ENCODE data around the gene REXO4.
A peak's percentile ranks its signal among the peaks of the same experiment; 100 is the strongest.

The REXO4 gene

GRCh38 chr9:133463234-133463863 lies 45.5 kb upstream of the REXO4 start:
- Histone ChIP-seq H3K27me3 (no peaks in the 10 kb centered on the region), H3K9me3 (no peaks in the 10 kb centered on the region), H3K36me3 (peaks cover 0 to 43% (median 15%) of the 10 kb centered on the region in 3 donors), H3K4me3 (no peak overlapping the region), H3K27ac (no peak overlapping the region), H3K4me1 (peaks cover 0 to 24% (median 12%) of the 10 kb centered on the region in 4 donors)
- no peak for DNase-seq
- TF ChIP-seq CTCF (IDR thresholded peaks at IDR 0.05) = no peak
- intact Hi-C loops (cut with DNase I; ENCODE audit: low total_unique reads) = no loop called here

- H3K27me3 ChIP-seq = no peaks in the 10 kb centered on the region
- no peak for DNase-seq
- no peak overlapping the region for H3K4me3 ChIP-seq
- peaks cover 0 to 33% (median 10%) of the 10 kb centered on the region in 3 donors for H3K36me3 ChIP-seq
- H3K27ac ChIP-seq = peak overlapping the region in 1 of 2 donors; percentile 86
- no peaks in the 10 kb centered on the region for H3K9me3 ChIP-seq
- intact Hi-C loops (cut with DNase I; ENCODE audit: low total_unique reads) = no loop called here
- TF ChIP-seq CTCF (IDR thresholded peaks at IDR 0.05) = no peak
- peaks cover 0 to 24% (median 12%) of the 10 kb centered on the region in 4 donors for H3K4me1 ChIP-seq
These were observed 44.2 kb upstream of the REXO4 start for GRCh38 chr9:133461975-133462374.

GRCh38 chr9:133460405-133461175 lies 42.8 kb upstream of the REXO4 start:
- peak; percentile 40 to 83 for DNase-seq
- intact Hi-C loops (cut with DNase I; ENCODE audit: low total_unique reads) = no loop called here
- no peak for TF ChIP-seq CTCF (IDR thresholded peaks at IDR 0.05)

GRCh38 chr9:133459476-133460404 lies 41.9 kb upstream of the REXO4 start, which contains the start of gene CACFD1:
CACFD1 (plus strand) TSS chr9:133459978; CDS start chr9:133460067, 89 bp downstream.
- Histone ChIP-seq H3K27me3 (no peaks in the 10 kb centered on the region), H3K4me1 (peaks cover 0 to 24% (median 12%) of the 10 kb centered on the region in 4 donors), H3K4me3 (peak within 1 kb of the TSS; percentile 63 to 73), H3K36me3 (peaks cover 0 to 17% (median 1%) of the 10 kb centered on the region in 3 donors), H3K27ac (peak within 1 kb of the TSS; percentile 86 to 96), H3K9me3 (no peaks in the 10 kb centered on the region)
- intact Hi-C loops (cut with DNase I; ENCODE audit: low total_unique reads) = loop anchor here (2.0 kb wide), 1 partner anchor 43 kb away; no protein-coding TSS in a partner anchor
- no peak for TF ChIP-seq CTCF (IDR thresholded peaks at IDR 0.05)
- peak; percentile 96 to 98 for DNase-seq

More at GRCh38 chr9:133460405-133461175, 42.8 kb upstream of the REXO4 start:
- Histone ChIP-seq H3K27ac (peak overlapping the region; percentile 86 to 96), H3K27me3 (no peaks in the 10 kb centered on the region), H3K4me1 (peaks cover 0 to 24% (median 12%) of the 10 kb centered on the region in 4 donors), H3K4me3 (peak overlapping the region; percentile 63 to 73), H3K36me3 (peaks cover 0 to 25% (median 10%) of the 10 kb centered on the region in 3 donors), H3K9me3 (no peaks in the 10 kb centered on the region)

Measured in tibial artery (tissue), 4 donors.